ENCODE data around the gene PRKAG2.
A peak's percentile ranks its signal among the peaks of the same experiment; 100 is the strongest.

PRKAG2 gene

GRCh38 chr7:151590071-151590849, 286.7 kb downstream of the PRKAG2 start:
- DNase-seq (ENCODE audit: low spot score), result no peak

GRCh38 chr7:151588982-151589381, 287.9 kb downstream of the PRKAG2 start:
- DNase-seq (ENCODE audit: low spot score), result no peak

GRCh38 chr7:151586531-151587260, 290.2 kb downstream of the PRKAG2 start:
- no peak for DNase-seq (ENCODE audit: low spot score)

GRCh38 chr7:151585744-151586393, 291.0 kb downstream of the PRKAG2 start:
- DNase-seq (ENCODE audit: low spot score), result no peak

- DNase-seq (ENCODE audit: low spot score), result no peak
Measured at GRCh38 chr7:151581741-151582140, 295.2 kb downstream of the PRKAG2 start.

- no peak for DNase-seq (ENCODE audit: low spot score)
Measured at GRCh38 chr7:151579644-151580043, 297.3 kb downstream of the PRKAG2 start.

- no peak for DNase-seq (ENCODE audit: low spot score)
Measured at GRCh38 chr7:151575410-151575809, 301.5 kb downstream of the PRKAG2 start.

- DNase-seq (ENCODE audit: low spot score), result peak; percentile 91
Measured at GRCh38 chr7:151573046-151573445, 303.9 kb downstream of the PRKAG2 start.

- no peak for DNase-seq (ENCODE audit: low spot score)
Measured at GRCh38 chr7:151572136-151572535, 304.8 kb downstream of the PRKAG2 start.

GRCh38 chr7:151571471-151571870, 305.4 kb downstream of the PRKAG2 start:
- DNase-seq (ENCODE audit: low spot score), result no peak

- peak; percentile 59 for DNase-seq (ENCODE audit: low spot score)
Measured at GRCh38 chr7:151570366-151570915, 306.5 kb downstream of the PRKAG2 start.

- no peak for DNase-seq (ENCODE audit: low spot score)
Measured at GRCh38 chr7:151568956-151569940, 307.7 kb downstream of the PRKAG2 start.

GRCh38 chr7:151566897-151567320, 310.0 kb downstream of the PRKAG2 start:
- DNase-seq (ENCODE audit: low spot score), result no peak

- DNase-seq (ENCODE audit: low spot score), result no peak
Measured at GRCh38 chr7:151565541-151565940, 311.4 kb downstream of the PRKAG2 start.

- DNase-seq (ENCODE audit: low spot score), result no peak
Measured at GRCh38 chr7:151560243-151560642, 316.7 kb downstream of the PRKAG2 start.

GRCh38 chr7:151559557-151560183, 317.2 kb downstream of the PRKAG2 start:
- no peak for DNase-seq (ENCODE audit: low spot score)

GRCh38 chr7:151558575-151558974, 318.3 kb downstream of the PRKAG2 start:
- DNase-seq (ENCODE audit: low spot score), result no peak

GRCh38 chr7:151556592-151556991, 320.3 kb downstream of the PRKAG2 start:
- no peak for DNase-seq (ENCODE audit: low spot score)

- DNase-seq (ENCODE audit: low spot score), result no peak
Measured at GRCh38 chr7:151553356-151553755, 323.6 kb downstream of the PRKAG2 start.

- DNase-seq (ENCODE audit: low spot score), result no peak
Measured at GRCh38 chr7:151552352-151553028, 324.4 kb downstream of the PRKAG2 start.

Data from RKO (cell line).